ENCODE measurements around the gene PRKD1.

PRKD1 gene

DNA sequence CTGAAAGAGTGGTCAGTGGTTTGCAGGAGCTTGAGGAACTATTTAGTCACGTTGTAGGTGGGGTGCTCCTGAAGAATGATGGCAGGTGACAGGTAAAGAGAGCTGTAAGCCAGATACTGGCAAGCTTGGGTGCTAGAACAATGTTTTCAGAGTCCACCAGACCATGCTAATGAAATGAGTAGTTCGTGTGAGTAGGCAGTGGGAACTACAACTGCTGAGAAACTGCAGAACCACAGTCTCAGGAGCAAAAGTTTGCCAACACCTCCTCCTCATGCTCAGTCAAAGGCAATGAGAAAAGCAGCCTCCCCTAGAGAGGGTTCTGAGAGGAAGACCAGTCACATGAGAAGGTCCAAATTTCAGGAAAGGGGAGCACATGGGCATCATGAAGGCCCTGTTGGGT, 91.3 kb downstream of the PRKD1 start:
- no peak for DNase-seq

DNA sequence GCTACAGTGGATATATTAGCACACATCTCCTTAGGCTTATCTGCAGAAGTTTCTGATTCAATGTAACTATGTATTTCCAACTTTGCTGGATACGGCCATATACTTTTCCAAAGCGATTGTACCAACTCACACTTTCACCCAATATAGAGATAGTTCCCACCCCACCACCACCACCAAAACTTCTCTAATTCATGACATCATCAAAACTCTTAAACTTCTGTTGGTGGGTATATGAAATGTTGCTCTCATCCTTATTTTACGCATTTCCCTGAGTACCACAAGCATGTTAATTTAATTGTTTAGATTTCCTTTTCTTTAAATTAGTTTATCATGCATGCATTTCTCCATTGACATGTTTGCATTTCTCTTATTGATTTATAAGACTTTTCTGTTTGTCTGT, 95.6 kb downstream of the PRKD1 start:
- no peak for DNase-seq

DNA sequence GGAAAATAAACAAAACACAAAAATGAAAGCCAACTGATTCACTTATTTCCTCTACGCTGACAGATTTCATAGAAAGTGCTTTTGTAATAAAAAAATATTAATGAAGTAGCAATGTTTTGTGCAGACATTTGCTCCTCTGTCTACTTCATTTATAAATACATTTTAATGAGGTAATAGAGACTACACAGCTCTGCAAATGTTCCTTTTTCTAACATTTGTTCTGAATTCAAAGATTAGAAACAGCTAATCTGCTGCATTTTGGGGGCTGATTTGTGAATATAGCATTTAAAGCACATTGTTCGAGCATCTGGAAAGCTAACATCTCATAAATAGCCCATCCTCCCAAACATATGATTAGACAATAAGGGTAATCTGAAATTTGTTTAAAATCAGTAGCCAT, 97.8 kb downstream of the PRKD1 start:
- no peak for DNase-seq

GRCh38 chr14:29823816-29824215, 103.8 kb downstream of the PRKD1 start:
- DNase-seq, result no peak

DNA sequence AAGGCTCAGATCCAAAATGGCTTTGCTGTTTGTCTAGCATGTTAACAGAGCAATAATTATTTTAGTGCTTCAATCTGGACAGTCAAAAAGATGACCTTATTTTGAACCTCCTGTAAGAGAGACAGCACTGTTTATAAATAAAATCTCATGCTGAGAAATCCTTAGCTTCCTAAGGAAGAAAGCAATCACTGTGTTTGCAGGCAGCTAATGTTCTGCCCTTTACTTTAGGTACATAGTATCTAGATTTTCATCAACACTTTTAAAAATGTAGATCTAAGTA, 105.3 kb downstream of the PRKD1 start:
- no peak for DNase-seq

DNA sequence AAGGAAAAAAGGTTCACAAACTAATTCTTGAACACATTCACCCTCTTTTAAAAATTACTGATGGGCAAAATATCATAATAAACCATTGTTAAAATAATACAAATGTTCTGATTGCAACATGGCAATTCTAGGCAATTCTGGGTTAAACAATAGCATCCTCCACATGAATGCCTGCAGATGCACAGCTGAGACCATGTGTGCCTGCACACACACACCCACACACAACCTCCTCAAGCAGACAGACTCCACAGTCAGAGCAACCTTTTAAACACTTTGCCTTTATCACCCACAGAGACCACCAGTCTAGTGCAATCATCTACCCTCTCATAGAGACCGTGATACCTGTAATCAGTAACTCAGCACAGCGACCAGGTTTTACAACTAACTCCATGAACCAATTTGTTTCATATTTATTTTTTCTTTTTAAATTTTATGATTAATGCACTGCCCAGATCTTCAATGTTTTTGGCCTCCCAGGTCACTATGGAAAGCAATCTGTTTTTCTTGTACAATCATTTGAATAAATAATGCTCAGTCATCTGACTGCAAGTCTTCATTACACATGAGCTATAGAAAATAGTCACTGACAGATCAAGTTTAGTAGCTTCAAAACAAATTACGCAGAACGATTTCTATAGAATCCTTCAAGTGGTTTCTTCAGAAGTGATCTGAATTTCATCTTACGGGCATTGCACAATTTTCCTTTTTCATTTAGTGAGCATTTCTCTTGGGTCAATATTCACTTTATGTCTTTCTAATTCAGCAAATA, 105.8 kb downstream of the PRKD1 start:
- no peak for DNase-seq

GRCh38 chr14:29821242-29821641, 106.4 kb downstream of the PRKD1 start:
- no peak for DNase-seq

GRCh38 chr14:29820785-29821184, 106.9 kb downstream of the PRKD1 start:
- no peak for DNase-seq

GRCh38 chr14:29817767-29818405, 109.8 kb downstream of the PRKD1 start:
- DNase-seq, result no peak

GRCh38 chr14:29815016-29815674, 112.5 kb downstream of the PRKD1 start:
- DNase-seq, result no peak

DNA sequence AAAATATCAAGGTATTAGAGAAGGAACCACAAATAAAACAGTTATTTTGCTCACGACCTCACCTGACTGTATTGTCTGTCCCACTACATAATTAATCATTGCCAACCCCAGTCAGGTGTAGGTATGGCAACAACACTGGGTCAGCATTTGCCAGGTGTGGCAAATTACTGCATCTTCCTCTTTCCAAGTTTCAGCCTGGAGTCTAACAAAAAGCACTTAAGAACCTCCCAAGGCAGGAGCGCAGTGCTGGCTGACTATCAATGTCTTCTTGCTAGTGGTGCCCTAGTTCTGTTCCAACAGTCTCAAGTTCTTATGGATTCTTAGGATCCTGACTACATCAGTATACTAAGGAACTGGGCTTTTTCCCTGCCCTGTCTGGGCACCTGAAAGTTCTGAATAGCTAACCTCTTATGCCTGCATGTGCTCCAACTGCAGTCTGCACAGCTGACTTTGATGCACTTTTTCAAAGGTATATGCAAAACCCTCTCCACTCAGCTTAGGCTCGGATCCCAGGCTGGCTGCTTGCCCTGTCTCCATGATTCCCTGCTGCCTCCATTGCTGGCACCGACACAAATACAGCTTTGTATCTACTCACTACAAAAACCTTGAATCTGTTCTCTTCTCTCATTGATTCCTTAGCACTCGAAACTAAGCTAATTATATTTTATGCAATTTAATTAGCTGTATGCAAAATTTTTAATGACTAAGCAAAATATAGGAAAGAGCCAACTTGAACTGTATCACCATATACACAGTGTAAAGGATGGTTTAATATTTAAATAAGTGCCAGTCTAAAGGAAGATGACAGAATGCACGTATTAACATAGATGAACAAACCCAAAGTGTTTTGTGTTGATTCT, 113.3 kb downstream of the PRKD1 start:
- DNase-seq, result no peak

DNA sequence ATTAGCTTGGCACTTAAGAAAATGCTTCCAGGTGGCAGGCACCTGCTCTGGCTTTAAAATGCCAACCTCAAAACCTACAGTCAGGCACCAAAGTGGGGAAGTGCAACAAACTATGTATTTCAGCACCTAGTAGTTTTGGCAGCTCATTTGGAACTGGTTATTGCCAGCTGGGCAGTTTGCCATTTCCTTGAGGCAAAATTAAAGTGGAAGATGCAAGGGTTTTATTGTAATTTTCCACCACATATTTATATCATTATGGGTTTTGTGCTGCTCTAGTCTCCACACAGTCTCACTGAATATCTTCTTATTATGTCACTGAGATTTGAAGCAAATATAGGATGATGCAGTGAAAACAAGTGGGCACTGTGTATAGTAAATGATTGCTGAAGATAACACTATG, 117.0 kb downstream of the PRKD1 start:
- DNase-seq, result no peak

DNA sequence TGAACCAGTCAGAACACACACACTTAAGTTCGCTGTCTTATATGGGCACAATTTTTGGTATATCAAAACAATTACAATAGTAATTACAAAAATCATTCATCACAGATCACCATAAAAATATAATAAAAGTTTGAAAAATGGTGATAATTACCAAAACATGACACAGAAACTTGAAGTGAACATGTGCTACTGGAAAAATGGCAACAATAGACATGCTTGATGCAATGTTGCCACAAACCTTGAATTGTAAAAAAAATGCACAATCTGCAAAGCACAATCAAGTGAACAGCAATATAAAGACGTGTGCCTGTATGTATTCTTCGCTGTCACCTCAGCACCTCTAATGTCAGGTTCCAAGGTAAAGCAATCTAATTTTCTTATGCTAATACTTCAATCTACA, 117.6 kb downstream of the PRKD1 start:
- DNase-seq, result no peak

- no peak for DNase-seq
Measured at GRCh38 chr14:29806124-29806517, 121.5 kb downstream of the PRKD1 start.

DNA sequence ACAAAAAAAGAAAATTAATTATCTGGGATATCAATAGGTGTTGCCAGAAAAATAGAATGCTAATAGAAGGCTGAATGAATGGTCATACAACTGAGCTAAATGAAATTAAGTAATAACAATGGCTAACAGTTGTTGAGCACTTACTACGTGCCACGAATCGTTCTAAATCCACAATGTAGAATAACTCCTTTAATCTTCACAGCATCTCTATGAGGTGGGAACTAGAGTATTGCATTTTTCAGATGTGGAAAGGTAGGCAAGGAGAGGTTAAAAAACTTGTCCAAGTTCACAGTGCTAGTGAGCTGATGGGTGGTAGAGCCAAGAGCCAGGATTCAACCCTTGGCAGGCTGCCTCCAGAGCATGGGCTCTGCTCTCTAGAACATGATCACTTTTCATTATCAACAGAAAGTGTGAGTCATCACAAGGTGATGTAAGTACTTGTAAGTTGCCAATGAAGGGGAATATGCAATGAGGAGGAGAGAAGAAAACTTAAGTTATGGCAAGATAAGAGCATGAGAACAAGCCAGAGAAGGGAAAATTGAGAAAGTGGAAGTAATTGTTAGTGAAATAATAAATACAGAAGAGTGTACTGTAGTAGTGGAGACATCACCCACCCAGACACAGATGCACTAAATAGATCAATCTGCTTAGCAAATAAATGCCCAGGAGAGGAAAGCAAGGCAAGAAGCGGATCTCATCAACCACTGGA, 122.1 kb downstream of the PRKD1 start:
- no peak for DNase-seq

GRCh38 chr14:29804481-29805266, 123.0 kb downstream of the PRKD1 start:
- no peak for DNase-seq

DNA sequence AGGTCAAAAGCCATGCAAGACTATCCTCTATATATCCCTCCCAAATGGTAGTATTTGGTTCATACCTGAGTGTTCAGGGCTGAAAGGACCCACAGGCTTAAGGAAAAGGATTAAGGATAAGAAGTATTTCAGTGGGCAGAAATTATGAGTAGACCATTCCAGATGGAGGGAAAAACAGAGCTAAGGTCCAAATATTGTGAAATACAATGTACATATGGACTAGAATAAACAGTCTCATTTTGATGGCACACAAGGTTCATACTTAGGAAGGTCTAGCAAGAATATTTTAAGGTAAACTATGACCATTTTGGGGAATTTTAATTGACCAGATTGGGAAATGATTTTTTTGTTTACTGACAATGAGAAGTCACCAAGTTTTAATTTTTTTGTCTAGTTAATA, 124.6 kb downstream of the PRKD1 start:
- DNase-seq, result no peak

DNA sequence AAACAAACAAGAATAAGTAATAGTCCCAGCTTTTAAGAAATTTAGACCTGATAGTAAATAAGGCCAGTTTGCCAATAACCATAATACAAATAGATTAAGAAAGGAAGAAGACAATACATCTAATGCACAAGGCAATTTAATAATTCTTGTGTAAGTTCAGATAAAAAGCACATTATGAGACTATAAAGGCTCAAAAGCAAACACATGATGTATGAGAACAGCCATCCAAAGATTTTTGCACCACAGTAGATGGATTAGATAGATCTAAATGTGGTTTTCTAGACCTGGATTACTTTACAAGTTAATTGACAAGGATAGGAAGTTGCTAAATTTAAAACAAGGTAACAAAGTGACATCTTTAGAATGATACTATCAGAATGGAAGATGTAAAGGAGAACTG, 125.4 kb downstream of the PRKD1 start:
- DNase-seq, result no peak

GRCh38 chr14:29800961-29801360, 126.7 kb downstream of the PRKD1 start:
- no peak for DNase-seq

DNA sequence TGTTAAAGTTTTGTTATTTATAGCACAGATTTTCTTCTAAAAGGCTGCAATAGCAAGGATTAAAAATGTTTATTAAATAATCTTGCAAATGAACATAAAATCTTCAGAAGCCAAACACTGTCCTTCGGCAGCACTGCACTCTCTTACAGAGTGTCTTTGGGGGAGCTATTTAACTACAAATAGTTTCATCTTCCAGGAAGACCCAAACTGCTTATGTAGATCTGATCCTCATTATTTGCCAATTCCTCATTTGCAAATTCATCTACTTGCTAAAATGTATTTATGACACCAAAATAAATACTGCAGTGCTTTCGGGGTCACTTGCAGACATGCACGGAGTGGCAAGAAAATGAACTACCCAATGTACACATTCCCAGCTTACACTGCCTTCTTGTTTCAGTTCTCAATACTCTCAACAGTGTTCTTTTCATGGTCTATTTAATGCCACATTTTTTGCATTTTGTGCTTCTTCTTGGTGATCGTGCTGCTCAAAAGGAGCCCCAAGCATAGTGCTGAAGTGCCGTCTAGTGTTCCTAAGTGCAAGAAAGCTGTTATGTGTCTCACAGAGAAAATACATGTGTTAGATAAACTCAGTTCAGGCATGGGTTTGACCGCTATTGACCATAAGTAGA, 128.1 kb downstream of the PRKD1 start:
- DNase-seq, result no peak

- no peak for DNase-seq
Measured at GRCh38 chr14:29798811-29799210, 128.8 kb downstream of the PRKD1 start.
